Calu3 (cell line): ENCODE measurements around the gene B4GALT4. TPM values are rescaled to one million over a fixed set of nuclear protein-coding genes. Genes with fewer than 3 reads are reported as not detected.

Source experiments
- BruUV-seq: library from RNA; stranded (reverse); fragments of 400-500 nt; replicated peaks from 2 replicates; lab custom pipeline; 2021; lab: Mats Ljungman, UMichigan
- CTCF ChIA-PET: fragments of 300-600 bp; sonication (Branson Sonifier 250); formaldehyde crosslinking; loops from one replicate; lab custom pipeline; 2022; ENCODE audit warnings: antibody characterized with exemption; lab: Charles Lee
- DNase-seq: peaks from one replicate; pipeline ENCODE4 v3.0.0; 2022
- H3K27ac Mint-ChIP-seq: one replicate; pipeline ENCODE4 v1.8.0; 2022; ENCODE audit warnings: mixed read lengths; ENCODE audit not compliant: unreplicated experiment
- H3K27me3 Mint-ChIP-seq: one replicate; pipeline ENCODE4 v1.8.0; 2022; ENCODE audit warnings: mixed read lengths; ENCODE audit not compliant: unreplicated experiment
- H3K36me3 Mint-ChIP-seq: one replicate; pipeline ENCODE4 v1.8.0; 2022; ENCODE audit warnings: mild to moderate bottlenecking, moderate library complexity, mixed read lengths; ENCODE audit not compliant: insufficient read depth, unreplicated experiment
- H3K4me1 Mint-ChIP-seq: one replicate; pipeline ENCODE4 v1.8.0; 2022; ENCODE audit warnings: mild to moderate bottlenecking, low read depth, mixed read lengths; ENCODE audit not compliant: unreplicated experiment
- H3K4me3 Mint-ChIP-seq: one replicate; pipeline ENCODE4 v1.8.0; 2022; ENCODE audit warnings: mild to moderate bottlenecking, low read depth, moderate library complexity, mixed read lengths; ENCODE audit not compliant: unreplicated experiment
- H3K9me3 Mint-ChIP-seq: one replicate; pipeline ENCODE4 v1.8.0; 2022; ENCODE audit warnings: low read depth, mixed read lengths; ENCODE audit not compliant: unreplicated experiment
- CTCF ChIP-seq: fragments of 200-600 bp; IDR thresholded peaks from one replicate; pipeline ENCODE4 v1.8.0; 2022; ENCODE audit warnings: antibody characterized with exemption; ENCODE audit not compliant: unreplicated experiment
- intact Hi-C: fragments of 100-400 bp; cut with micrococcal nuclease; formaldehyde crosslinking; loops from one replicate; pipeline ENCODE4 v1.10.0; 2022; ENCODE audit not compliant: unreplicated experiment
- total RNA-seq: library from RNA; stranded (reverse); gene quantifications from 2 replicates; pipeline ENCODE4 v1.2.3, GENCODE V29; 2022

Gene B4GALT4
- total RNA-seq, 1 experiment from 2014 or later = 38.7 TPM

- Mint-ChIP-seq H3K27me3 (no peaks in the 10 kb centered on the region), H3K4me1 (peaks cover 60% of the 10 kb centered on the region), H3K9me3 (no peaks in the 10 kb centered on the region), H3K36me3 (peaks cover 44% of the 10 kb centered on the region), H3K27ac (peak overlapping the region; percentile 91), H3K4me3 (peak overlapping the region; percentile 42)
- no TSS peak for BruUV-seq
- DNase-seq = peak; percentile 45
- CTCF ChIA-PET = interaction anchor here (0.6 to 2.3 kb wide), 6 partner anchors 22 to 661 kb away, joined by 3 to 19 read pairs (median 4); partner anchors contain the start of genes B4GALT4 and TEX55
- intact Hi-C loops = loop anchor here (2.0 kb wide), 1 partner anchor 30 kb away; the partner anchor contains the start of gene B4GALT4
- TF ChIP-seq CTCF = no peak
Observed at GRCh38 chr3:119211193-119211592, 29.5 kb downstream of the B4GALT4 start.

GRCh38 chr3:119207512-119207875 is 33.2 kb downstream of the B4GALT4 start:
- H3K36me3 Mint-ChIP-seq = peaks cover 29% of the 10 kb centered on the region
- no peak overlapping the region for H3K4me3 Mint-ChIP-seq
- BruUV-seq = no TSS peak
- DNase-seq = no peak
- no peaks in the 10 kb centered on the region for H3K27me3 Mint-ChIP-seq
- peak overlapping the region; percentile 40 for H3K27ac Mint-ChIP-seq
- no peak for TF ChIP-seq CTCF
- peaks cover 68% of the 10 kb centered on the region for H3K4me1 Mint-ChIP-seq
- CTCF ChIA-PET = interaction anchor here (1.4 kb wide), 1 partner anchor 34 kb away, joined by 3 read pairs; no protein-coding TSS in a partner anchor
- intact Hi-C loops = loop anchor here (2.0 kb wide), 1 partner anchor 23 kb away; no protein-coding TSS in a partner anchor
- no peaks in the 10 kb centered on the region for H3K9me3 Mint-ChIP-seq

GRCh38 chr3:119206611-119207511 is 33.8 kb downstream of the B4GALT4 start:
- no peaks in the 10 kb centered on the region for H3K9me3 Mint-ChIP-seq
- H3K4me1 Mint-ChIP-seq = peaks cover 62% of the 10 kb centered on the region
- intact Hi-C loops = loop anchor here (1.0 to 2.0 kb wide), 2 partner anchors 22 to 62 kb away; no protein-coding TSS in a partner anchor
- CTCF ChIA-PET = interaction anchor here (1.4 kb wide), 1 partner anchor 35 kb away, joined by 3 read pairs; no protein-coding TSS in a partner anchor
- BruUV-seq = no TSS peak
- H3K27ac Mint-ChIP-seq = peak overlapping the region; percentile 26
- peak overlapping the region; percentile 12 for H3K4me3 Mint-ChIP-seq
- H3K27me3 Mint-ChIP-seq = no peaks in the 10 kb centered on the region
- peak; percentile 39 for DNase-seq
- no peak for TF ChIP-seq CTCF
- H3K36me3 Mint-ChIP-seq = peaks cover 25% of the 10 kb centered on the region

- CTCF ChIA-PET = no interaction called here
- no peak for TF ChIP-seq CTCF
- Mint-ChIP-seq H3K36me3 (peaks cover 18% of the 10 kb centered on the region), H3K9me3 (no peaks in the 10 kb centered on the region), H3K4me1 (peaks cover 50% of the 10 kb centered on the region), H3K4me3 (no peak overlapping the region), H3K27ac (no peak overlapping the region), H3K27me3 (no peaks in the 10 kb centered on the region)
- intact Hi-C loops = loop anchor here (1.0 to 2.0 kb wide), 2 partner anchors 21 to 60 kb away; no protein-coding TSS in a partner anchor
- BruUV-seq = no TSS peak
- no peak for DNase-seq
Observed at GRCh38 chr3:119205685-119206084, 35.0 kb downstream of the B4GALT4 start.
